Measurements from ENCODE around the gene BGLAP.
"Not testable (repeated sequence)": the region's sequence is repeated elsewhere in the genome, so short reads cannot be mapped to it uniquely, and the experiment has no call there.

BGLAP gene

DNA sequence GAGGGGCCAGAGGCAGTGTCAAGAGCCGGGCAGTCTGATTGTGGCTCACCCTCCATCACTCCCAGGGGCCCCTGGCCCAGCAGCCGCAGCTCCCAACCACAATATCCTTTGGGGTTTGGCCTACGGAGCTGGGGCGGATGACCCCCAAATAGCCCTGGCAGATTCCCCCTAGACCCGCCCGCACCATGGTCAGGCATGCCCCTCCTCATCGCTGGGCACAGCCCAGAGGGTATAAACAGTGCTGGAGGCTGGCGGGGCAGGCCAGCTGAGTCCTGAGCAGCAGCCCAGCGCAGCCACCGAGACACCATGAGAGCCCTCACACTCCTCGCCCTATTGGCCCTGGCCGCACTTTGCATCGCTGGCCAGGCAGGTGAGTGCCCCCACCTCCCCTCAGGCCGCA, at the start of gene BGLAP:
Gene BGLAP, plus strand, starts transcription at position 259 of the 400 bp plus-strand sequence. Its CDS starts 48 bp downstream, at position 307.
- DNase-seq, result no peak

- DNase-seq, result no peak
Measured at GRCh38 chr1:156193208-156193487, 48.8 kb upstream of the BGLAP start.

GRCh38 chr1:156193488-156194299, 48.3 kb upstream of the BGLAP start, which contains the start of gene SLC25A44:
Gene SLC25A44, plus strand, starts transcription at chr1:156194104. Its CDS starts 5,744 bp downstream, at chr1:156199848.
- peak; percentile 96 to 98 (median 97) for DNase-seq

DNA sequence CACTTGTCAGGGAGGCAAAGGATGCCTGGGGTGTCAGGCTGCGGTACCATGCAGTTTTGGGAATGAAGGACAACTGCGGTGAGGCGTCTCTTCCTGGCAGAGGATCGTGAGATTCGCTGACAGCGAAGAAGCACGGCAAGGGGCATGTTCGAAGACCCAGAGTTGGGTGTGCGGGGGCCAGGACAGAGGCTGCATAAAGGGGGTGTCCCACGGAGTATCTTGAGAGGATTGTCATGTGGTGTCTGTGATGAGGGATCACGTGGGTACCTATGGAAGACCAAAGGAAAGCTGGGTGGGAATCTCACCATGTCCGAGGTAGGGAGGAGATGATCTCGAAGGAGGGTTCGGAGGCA, 47.7 kb upstream of the BGLAP start:
- no peak for DNase-seq

DNA sequence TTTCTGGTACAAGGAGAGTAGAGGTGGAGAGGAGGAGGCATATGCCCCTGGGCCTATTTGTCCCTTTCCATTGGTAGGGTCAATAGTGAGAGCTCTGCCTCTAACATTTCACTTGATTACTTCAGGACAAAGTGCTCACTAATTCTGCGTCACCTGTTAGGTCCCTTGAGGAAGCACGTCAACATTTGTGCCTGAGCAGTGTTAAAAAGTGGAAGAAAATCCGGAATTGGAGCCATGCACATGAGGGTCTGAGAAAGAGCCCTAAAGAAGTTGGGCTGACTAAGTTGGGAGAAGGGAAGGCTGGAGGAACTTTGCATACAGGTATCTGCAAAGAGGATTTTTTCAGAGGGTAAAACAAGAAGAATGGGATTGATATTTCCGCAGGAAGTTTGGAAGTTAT, 46.1 kb upstream of the BGLAP start:
- DNase-seq, result no peak

DNA sequence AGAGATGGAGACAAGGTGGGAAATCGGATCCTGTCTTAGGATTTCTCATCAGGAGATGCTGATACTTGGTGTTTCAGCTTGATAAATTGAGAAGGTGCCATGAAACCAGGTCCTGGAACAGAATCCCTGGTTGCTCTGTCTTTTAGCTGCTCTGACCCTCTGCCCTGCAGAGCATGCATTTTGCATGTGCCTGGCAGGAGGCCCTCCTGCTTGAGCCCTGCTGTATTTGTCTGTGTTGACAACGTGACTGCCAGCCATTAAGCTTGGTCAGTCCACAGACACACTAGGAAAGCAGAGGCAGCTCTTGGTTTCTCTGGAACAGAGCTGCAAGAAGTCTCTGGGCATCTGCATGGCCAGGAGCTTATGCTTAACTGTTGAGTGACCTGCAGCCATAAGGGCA, 45.5 kb upstream of the BGLAP start:
- no peak for DNase-seq

DNA sequence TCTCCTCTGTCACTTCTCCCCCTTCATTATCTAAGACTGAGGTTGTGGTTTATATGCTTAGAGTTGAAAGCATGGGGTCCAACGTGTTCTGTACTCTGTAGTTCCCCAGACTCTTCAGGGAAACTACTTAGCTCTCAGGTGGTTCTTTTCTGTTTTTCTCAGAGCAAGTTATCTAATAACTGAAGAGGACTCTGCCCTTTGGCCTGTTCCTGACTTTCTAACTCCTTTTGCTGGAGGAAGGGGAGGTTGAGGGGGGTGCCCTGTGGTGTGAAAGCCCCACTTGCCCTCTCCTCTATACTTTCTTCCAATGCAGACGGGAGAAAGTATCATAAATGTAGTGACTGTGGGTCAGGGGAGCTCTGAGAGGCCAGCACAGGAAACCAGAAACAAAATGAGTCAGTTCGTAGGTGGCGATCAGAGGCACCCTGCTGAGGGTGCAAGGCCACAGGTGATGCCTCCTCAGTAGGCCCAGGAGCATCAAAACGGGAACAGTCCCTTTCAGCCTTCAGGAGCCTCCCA, 43.1 kb upstream of the BGLAP start:
- DNase-seq, result no peak

DNA sequence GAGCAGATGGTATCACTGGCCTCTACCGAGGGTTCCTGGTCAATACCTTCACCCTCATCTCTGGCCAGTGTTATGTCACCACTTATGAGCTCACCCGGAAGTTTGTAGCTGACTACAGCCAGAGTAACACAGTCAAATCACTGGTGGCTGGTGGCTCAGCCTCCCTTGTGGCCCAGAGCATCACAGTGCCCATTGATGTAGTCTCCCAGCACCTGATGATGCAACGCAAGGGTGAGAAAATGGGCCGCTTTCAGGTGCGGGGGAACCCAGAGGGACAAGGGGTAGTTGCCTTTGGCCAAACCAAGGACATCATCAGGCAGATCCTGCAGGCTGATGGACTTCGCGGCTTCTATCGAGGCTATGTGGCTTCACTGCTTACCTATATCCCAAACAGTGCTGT, 41.9 kb upstream of the BGLAP start:
- no peak for DNase-seq

GRCh38 chr1:156203331-156203730, 38.7 kb upstream of the BGLAP start:
- no peak for DNase-seq

DNA sequence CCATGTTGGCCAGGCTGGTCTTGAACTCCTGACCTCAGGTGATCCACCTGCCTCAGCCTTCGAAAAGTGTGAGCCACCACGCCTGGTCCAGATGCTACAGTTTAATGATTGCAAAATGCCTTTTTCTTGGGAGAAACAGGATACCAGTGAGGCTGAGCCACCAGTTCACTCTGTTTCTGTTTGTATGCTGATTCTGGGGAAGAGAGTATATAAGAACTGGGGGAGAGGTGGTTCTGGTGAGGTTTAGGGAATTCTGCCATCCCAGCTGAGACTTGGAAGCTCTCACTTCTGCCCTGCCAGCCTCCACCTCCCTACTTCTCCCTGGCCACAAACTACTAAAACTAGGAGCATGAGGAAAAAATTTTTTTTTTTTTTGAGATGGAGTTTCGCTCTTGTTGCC, 37.3 kb upstream of the BGLAP start:
- no peak for DNase-seq

GRCh38 chr1:156211243-156211642, 30.7 kb upstream of the BGLAP start:
- DNase-seq, result no peak

DNA sequence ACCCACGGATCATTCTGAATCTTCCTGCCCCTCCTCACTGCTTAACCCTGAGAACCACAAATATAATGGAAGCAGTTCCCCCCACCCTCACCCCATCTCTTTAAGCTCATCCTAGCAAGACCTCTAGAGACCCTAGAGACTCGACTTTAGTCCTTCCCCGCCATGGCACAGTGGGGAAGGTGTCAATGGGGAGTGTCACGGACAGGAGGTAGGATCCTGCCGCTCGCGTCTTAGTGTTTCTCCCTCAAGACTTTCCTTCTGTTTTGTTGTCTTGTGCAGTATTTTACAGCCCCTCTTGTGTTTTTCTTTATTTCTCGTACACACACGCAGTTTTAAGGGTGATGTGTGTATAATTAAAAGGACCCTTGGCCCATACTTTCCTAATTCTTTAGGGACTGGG, 29.9 kb upstream of the BGLAP start:
- DNase-seq, result no peak

DNA sequence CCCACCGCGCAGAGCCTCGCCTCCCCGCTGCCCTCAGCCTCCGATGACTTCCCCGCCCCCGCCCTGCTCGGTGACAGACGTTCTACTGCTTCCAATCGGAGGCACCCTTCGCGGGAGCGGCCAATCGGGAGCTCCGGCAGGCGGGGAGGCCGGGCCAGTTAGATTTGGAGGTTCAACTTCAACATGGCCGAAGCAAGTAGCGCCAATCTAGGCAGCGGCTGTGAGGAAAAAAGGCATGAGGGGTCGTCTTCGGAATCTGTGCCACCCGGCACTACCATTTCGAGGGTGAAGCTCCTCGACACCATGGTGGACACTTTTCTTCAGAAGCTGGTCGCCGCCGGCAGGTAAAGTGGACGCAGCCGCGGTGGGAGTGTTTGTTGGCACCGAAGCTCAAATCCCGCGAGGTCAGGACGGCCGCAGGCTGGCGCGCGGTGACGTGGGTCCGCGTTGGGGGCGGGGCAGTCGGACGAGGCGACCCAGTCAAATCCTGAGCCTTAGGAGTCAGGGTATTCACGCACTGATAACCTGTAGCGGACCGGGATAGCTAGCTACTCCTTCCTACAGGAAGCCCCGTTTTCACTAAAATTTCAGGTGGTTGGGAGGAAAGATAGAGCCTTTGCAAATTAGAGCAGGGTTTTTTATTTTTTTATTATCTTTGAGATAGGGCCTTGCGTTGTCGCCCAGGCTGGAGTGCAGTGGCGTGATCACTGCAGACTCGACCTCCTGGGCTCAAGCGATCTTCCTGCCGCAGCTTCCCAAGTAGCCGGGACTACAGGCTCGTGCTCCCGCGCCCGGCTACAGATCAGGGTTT, 28.9 kb upstream of the BGLAP start, which contains the start of gene PMF1:
Gene PMF1, plus strand, starts transcription at position 175 of the 811 bp plus-strand sequence. Its CDS starts 9 bp downstream, at position 184.
- DNase-seq, result peak; percentile 90 to 99 (median 96)

- no peak for DNase-seq
Measured at GRCh38 chr1:156213644-156213966, 28.4 kb upstream of the BGLAP start.

DNA sequence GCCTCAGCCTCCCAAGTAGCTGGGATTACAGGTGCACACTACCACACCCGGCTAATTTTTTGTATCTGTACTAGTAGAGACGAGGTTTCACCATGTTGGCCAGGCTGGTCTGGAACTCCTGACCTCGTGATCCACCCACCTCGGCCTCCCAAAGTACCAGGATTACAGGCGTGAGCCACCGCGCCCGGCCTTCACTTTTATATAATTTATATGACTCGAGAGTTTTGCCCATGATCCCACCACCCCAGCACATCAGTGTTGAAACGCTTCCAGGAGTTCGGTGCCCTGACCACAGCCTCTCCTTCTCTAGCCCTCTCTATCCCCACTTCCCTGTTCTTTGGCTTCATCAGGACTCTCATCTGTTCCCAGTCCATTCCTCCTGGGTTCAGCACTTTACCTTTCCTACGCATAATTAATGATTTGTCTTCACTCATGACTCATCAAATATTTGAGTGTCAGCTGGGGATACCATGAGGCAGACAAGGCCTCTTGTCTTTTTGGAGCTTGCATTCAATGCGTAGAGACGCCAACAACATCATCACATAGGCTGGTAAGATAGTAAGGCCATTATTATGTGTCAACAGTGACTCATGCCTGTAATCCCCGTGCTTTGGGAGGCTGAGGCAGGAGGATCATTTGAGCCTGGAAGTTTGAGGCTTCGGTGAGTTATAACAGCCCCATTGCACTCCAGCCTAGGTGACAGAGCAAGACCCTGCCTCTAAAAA, 27.8 kb upstream of the BGLAP start:
- no peak for DNase-seq

DNA sequence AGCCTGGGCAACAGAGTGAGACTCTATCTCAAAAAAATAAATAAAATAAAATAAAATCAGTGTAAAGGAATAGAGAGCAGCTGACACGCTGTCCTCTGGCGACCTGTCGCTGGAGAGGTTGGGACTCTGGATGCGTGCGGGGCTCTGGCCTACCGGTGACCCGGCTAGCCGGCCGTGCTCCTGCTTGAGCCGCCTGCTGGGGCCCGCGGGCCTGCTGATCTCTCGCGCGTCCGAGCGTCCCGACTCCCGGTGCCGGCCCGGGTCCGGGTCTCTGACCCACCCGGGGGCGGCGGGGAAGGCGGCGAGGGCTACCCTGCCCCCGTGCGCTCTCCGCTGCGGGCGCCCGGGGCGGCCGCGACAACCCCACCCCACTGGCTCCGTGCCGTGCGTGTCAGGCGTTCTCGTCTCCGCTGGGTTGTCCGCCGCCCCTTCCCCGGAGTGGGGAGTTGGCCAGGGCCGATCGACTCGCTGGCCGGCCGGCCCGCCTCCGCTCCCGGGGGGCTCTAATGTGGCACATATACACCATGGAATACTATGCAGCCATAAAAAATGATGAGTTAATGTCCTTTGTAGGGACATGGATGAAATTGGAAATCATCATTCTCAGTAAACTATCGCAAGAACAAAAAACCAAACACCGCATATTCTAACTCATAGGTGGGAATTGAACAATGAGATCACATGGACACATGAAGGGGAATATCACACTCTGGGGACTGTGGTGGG, 25.5 kb upstream of the BGLAP start:
- DNase-seq, result not testable (repeated sequence)

DNA sequence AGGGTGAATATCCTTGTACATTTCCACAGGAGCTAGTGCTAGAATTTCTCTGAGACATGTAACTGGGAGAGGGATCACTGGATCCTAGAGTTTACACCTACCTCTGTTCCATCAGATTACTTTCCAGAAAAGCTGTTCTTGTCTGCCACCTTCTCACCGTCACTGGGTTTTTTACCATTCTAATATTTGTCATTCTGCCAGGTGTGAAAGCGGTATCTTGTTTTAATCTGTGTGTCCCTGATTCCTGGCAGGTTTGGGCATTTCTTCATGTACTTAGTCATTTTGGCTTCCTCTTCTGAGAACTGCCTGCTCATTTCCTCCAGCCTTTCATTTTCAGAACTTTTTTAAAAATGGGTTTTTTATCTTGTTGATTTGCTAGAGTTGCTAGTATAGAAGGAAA, 24.1 kb upstream of the BGLAP start:
- DNase-seq, result peak in 2 of 6 experiments; percentile 21 to 31

DNA sequence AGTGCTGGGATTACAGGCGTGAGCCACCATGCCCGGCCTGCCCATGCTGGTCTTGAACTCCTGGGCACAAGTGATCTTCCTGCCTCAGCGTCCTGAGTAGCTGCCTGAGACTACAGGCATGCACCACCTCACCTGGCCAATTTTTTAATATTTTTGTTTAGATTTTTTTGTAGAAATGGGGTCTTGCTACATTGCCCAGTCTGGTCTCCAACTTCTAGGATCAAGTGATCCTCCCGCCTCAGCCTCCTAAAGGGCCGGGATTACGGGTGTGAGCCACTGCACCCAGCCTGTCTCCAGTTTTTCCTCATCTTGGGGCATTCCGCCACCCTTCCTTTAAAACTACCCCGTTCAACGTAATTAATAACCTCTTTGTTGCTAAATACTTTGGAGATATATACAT, 21.8 kb upstream of the BGLAP start:
- DNase-seq, result no peak

GRCh38 chr1:156221986-156222692, 19.8 kb upstream of the BGLAP start:
- no peak for DNase-seq

GRCh38 chr1:156225677-156226014, 16.3 kb upstream of the BGLAP start:
- no peak for DNase-seq

DNA sequence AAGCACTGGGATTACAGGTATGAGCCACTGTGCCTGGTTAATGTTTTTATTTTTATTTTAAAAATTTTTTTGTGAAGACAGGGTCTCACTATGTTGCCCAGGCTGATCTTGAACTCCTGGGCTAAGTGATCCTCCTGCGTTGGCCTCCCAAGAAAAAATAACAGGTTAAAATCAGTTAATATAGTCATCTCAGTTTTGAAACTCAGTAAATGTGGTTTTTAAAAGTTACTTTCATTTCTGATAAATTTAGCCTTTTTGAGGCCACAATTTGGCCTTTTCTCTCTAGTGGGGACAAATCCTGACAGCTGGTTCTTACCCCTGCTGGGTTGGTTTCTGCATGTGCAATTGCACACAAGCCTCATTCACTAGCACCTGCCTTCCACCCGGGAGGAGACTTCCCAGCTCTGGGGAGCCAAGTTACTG, 15.9 kb upstream of the BGLAP start:
- no peak for DNase-seq

GRCh38 chr1:156226782-156227181, 15.2 kb upstream of the BGLAP start:
- DNase-seq, result no peak

All from stimulated activated naive CD4-positive, alpha-beta T cell (primary cell).